Neural crest cell (in vitro differentiated cells): ENCODE measurements around the gene YAF2. TPM values are rescaled to one million over a fixed set of nuclear protein-coding genes. Genes with fewer than 3 reads are reported as not detected.

Experiments used
- DNase-seq: peaks from one replicate; pipeline ENCODE4 v3.0.0; 2021; ENCODE audit warnings: low read depth, mixed read lengths, low spot score
- H3K27ac Mint-ChIP-seq: one replicate; pipeline ENCODE4 v1.8.0; 2021; ENCODE audit warnings: mild to moderate bottlenecking, mixed read lengths; ENCODE audit not compliant: unreplicated experiment
- H3K27me3 Mint-ChIP-seq: 2 replicates; pipeline ENCODE4 v1.8.0; 2021; ENCODE audit warnings: low read depth, mild to moderate bottlenecking, mixed read lengths
- H3K36me3 Mint-ChIP-seq: 2 replicates; pipeline ENCODE4 v1.8.0; 2021; ENCODE audit warnings: low read depth, mild to moderate bottlenecking, mixed read lengths
- H3K4me1 Mint-ChIP-seq: 2 replicates; pipeline ENCODE4 v1.8.0; 2021; ENCODE audit warnings: mixed read lengths
- H3K4me3 Mint-ChIP-seq: one replicate; pipeline ENCODE4 v1.8.0; 2021; ENCODE audit warnings: mild to moderate bottlenecking, mixed read lengths
- H3K9me3 Mint-ChIP-seq: 2 replicates; pipeline ENCODE4 v1.8.0; 2021; ENCODE audit warnings: mixed read lengths
- total RNA-seq: library from RNA; stranded (reverse); gene quantifications from 2 replicates; pipeline ENCODE4 v1.2.1, GENCODE V29; 2021
- TF ChIP-seq, protein P1 (sequence below): fragments of 200-600 bp; sonication (generic); conservative IDR thresholded peaks from 2 replicates; pipeline ENCODE4 v1.5.0; 2021; ENCODE audit warnings: antibody characterized with exemption, mild to moderate bottlenecking

Gene YAF2
- total RNA-seq, 1 donor from 2014 or later: 33.6 TPM

DNA sequence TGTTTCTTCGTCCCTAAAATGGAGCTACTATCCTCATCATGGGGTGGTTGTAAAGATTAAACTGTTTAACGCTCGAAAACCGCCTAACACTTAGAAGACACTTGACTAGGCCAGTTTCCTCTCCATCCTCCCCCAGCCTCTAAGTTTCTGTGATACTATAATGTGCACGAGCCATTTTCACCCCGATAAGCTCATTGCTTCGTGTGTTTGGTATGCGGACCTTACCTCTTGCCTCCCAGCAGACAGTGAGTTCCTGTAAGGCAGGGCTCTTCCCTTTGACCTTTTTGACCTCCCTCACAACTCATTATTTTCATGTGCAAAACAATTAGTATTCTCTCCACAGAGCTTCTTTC lies 92.9 kb downstream of the YAF2 start:
- no peaks in the 10 kb centered on the region for H3K9me3 Mint-ChIP-seq
- no peaks in the 10 kb centered on the region for H3K27me3 Mint-ChIP-seq
- no peaks in the 10 kb centered on the region for H3K36me3 Mint-ChIP-seq
- H3K4me3 Mint-ChIP-seq: peak overlapping the region; percentile 83
- H3K4me1 Mint-ChIP-seq: peaks cover 31% of the 10 kb centered on the region
- no peak overlapping the region for H3K27ac Mint-ChIP-seq
- TF ChIP-seq, protein P1, sequence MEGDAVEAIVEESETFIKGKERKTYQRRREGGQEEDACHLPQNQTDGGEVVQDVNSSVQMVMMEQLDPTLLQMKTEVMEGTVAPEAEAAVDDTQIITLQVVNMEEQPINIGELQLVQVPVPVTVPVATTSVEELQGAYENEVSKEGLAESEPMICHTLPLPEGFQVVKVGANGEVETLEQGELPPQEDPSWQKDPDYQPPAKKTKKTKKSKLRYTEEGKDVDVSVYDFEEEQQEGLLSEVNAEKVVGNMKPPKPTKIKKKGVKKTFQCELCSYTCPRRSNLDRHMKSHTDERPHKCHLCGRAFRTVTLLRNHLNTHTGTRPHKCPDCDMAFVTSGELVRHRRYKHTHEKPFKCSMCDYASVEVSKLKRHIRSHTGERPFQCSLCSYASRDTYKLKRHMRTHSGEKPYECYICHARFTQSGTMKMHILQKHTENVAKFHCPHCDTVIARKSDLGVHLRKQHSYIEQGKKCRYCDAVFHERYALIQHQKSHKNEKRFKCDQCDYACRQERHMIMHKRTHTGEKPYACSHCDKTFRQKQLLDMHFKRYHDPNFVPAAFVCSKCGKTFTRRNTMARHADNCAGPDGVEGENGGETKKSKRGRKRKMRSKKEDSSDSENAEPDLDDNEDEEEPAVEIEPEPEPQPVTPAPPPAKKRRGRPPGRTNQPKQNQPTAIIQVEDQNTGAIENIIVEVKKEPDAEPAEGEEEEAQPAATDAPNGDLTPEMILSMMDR: no peak
- no peak for DNase-seq

- no peaks in the 10 kb centered on the region for H3K27me3 Mint-ChIP-seq
- H3K4me3 Mint-ChIP-seq: peak within 1 kb of the TSS; percentile 95
- H3K4me1 Mint-ChIP-seq: peaks cover 31% of the 10 kb centered on the region
- no peaks in the 10 kb centered on the region for H3K9me3 Mint-ChIP-seq
- no peaks in the 10 kb centered on the region for H3K36me3 Mint-ChIP-seq
- TF ChIP-seq, protein P1: no peak
- H3K27ac Mint-ChIP-seq: peak within 1 kb of the TSS; percentile 91
- DNase-seq: peak; percentile 82
These were observed 93.4 kb downstream of the YAF2 start, which contains the start of gene GXYLT1 for GRCh38 chr12:42144408-42145196. TSS of gene GXYLT1 (minus strand) at chr12:42144874. CDS start at chr12:42144646, 228 bp downstream.

GRCh38 chr12:42144158-42144407 lies 94.0 kb downstream of the YAF2 start:
- DNase-seq: peak; percentile 23
- Mint-ChIP-seq H3K4me3 (peak overlapping the region; percentile 95), H3K36me3 (no peaks in the 10 kb centered on the region), H3K27me3 (no peaks in the 10 kb centered on the region), H3K4me1 (peaks cover 31% of the 10 kb centered on the region), H3K9me3 (no peaks in the 10 kb centered on the region), H3K27ac (peak overlapping the region; percentile 91)
- TF ChIP-seq, protein P1: no peak

GRCh38 chr12:42143452-42144157 lies 94.4 kb downstream of the YAF2 start:
- no peak for DNase-seq
- peaks cover 31% of the 10 kb centered on the region for H3K4me1 Mint-ChIP-seq
- H3K9me3 Mint-ChIP-seq: no peaks in the 10 kb centered on the region
- H3K4me3 Mint-ChIP-seq: peak overlapping the region; percentile 95
- H3K27me3 Mint-ChIP-seq: no peaks in the 10 kb centered on the region
- peak overlapping the region; percentile 91 for H3K27ac Mint-ChIP-seq
- no peaks in the 10 kb centered on the region for H3K36me3 Mint-ChIP-seq
- TF ChIP-seq, protein P1: no peak

GRCh38 chr12:42141981-42142606 lies 96.0 kb downstream of the YAF2 start:
- DNase-seq: no peak
- Mint-ChIP-seq H3K27ac (no peak overlapping the region), H3K36me3 (no peaks in the 10 kb centered on the region), H3K4me1 (peaks cover 31% of the 10 kb centered on the region), H3K4me3 (peak overlapping the region; percentile 41), H3K27me3 (no peaks in the 10 kb centered on the region), H3K9me3 (no peaks in the 10 kb centered on the region)
- TF ChIP-seq, protein P1: no peak
